Hepatocyte (in vitro differentiated cells): ENCODE results near the gene DOC2A.
"Not testable (repeated sequence)": the region's sequence is repeated elsewhere in the genome, so short reads cannot be mapped to it uniquely, and the experiment has no call there.

Experiments used
- EZH2 ChIP-seq: fragments of 200-600 bp; sonication (generic); IDR thresholded peaks from 2 replicates; pipeline ENCODE4 v1.6.1; 2016; ENCODE audit warnings: antibody characterized with exemption, mild to moderate bottlenecking, borderline replicate concordance
- TF ChIP-seq, protein P1 (sequence below): fragments of 200-600 bp; sonication (generic); IDR thresholded peaks from 2 replicates; pipeline ENCODE4 v1.5.1; 2016; ENCODE audit warnings: antibody characterized with exemption, mild to moderate bottlenecking; ENCODE audit not compliant: poor library complexity

DNA sequence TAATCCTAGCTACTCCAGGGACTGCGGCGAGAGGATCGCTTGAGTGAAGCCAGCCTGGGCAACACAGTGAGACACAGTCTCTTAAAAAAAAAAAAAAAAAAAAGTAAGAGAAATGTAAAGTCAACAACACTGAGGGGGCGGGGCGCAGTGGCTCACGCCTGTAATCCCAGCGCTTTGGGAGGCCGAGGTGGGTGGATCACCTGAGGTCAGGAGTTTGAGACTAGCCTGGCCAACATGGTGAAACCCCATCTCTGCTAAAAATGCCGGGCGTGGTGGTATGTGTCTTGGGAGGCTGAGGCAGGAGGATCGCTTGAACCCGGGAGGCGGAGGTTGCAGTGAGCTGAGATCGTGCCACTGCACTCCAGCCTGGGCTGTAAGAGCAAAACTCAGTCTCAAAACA lies 1.8 kb upstream of the DOC2A start:
- TF ChIP-seq, protein P1, sequence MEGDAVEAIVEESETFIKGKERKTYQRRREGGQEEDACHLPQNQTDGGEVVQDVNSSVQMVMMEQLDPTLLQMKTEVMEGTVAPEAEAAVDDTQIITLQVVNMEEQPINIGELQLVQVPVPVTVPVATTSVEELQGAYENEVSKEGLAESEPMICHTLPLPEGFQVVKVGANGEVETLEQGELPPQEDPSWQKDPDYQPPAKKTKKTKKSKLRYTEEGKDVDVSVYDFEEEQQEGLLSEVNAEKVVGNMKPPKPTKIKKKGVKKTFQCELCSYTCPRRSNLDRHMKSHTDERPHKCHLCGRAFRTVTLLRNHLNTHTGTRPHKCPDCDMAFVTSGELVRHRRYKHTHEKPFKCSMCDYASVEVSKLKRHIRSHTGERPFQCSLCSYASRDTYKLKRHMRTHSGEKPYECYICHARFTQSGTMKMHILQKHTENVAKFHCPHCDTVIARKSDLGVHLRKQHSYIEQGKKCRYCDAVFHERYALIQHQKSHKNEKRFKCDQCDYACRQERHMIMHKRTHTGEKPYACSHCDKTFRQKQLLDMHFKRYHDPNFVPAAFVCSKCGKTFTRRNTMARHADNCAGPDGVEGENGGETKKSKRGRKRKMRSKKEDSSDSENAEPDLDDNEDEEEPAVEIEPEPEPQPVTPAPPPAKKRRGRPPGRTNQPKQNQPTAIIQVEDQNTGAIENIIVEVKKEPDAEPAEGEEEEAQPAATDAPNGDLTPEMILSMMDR, result not testable (repeated sequence)
- TF ChIP-seq EZH2, result not testable (repeated sequence)
